ENCODE data around the gene HSD11B1L.

Gene HSD11B1L
- 0.54 to 1.7 (median 1.4) reads per million in 4 donors for total RNA-seq

- peak; percentile 96 to 99 (median 97) for DNase-seq
Observed at GRCh38 chr19:5680437-5681368, at the start of gene HSD11B1L, which contains the start of gene MICOS13. Gene HSD11B1L, plus strand, starts transcription at chr19:5681027. Its CDS starts 3,806 bp downstream, at chr19:5684833. Gene MICOS13, minus strand, starts transcription at chr19:5680516. Its CDS starts 30 bp downstream, at chr19:5680486.

- no peak for DNase-seq
Observed at GRCh38 chr19:5631567-5632240, 49.1 kb upstream of the HSD11B1L start.

- DNase-seq = no peak
Observed at GRCh38 chr19:5632241-5632612, 48.6 kb upstream of the HSD11B1L start.

GRCh38 chr19:5632657-5633056, 48.2 kb upstream of the HSD11B1L start:
- DNase-seq = no peak

GRCh38 chr19:5635427-5635826, 45.4 kb upstream of the HSD11B1L start:
- no peak for DNase-seq

- DNase-seq = no peak
Observed at GRCh38 chr19:5637971-5638370, 42.9 kb upstream of the HSD11B1L start.

GRCh38 chr19:5641171-5641570, 39.7 kb upstream of the HSD11B1L start:
- DNase-seq = no peak

GRCh38 chr19:5642204-5642603, 38.6 kb upstream of the HSD11B1L start:
- DNase-seq = no peak

- no peak for DNase-seq
Observed at GRCh38 chr19:5643060-5643459, 37.8 kb upstream of the HSD11B1L start.

GRCh38 chr19:5644037-5644436, 36.8 kb upstream of the HSD11B1L start:
- no peak for DNase-seq

- no peak for DNase-seq
Observed at GRCh38 chr19:5645409-5645808, 35.4 kb upstream of the HSD11B1L start.

GRCh38 chr19:5646703-5647102, 34.1 kb upstream of the HSD11B1L start:
- no peak for DNase-seq

- DNase-seq = no peak
Observed at GRCh38 chr19:5648464-5648863, 32.4 kb upstream of the HSD11B1L start.

- DNase-seq = no peak
Observed at GRCh38 chr19:5651361-5651760, 29.5 kb upstream of the HSD11B1L start.

- DNase-seq = no peak
Observed at GRCh38 chr19:5652261-5652660, 28.6 kb upstream of the HSD11B1L start.

- DNase-seq = no peak
Observed at GRCh38 chr19:5654931-5655330, 25.9 kb upstream of the HSD11B1L start.

GRCh38 chr19:5655412-5655811, 25.4 kb upstream of the HSD11B1L start:
- DNase-seq = no peak

GRCh38 chr19:5661483-5661882, 19.3 kb upstream of the HSD11B1L start:
- no peak for DNase-seq

- DNase-seq = no peak
Observed at GRCh38 chr19:5663904-5664303, 16.9 kb upstream of the HSD11B1L start.

GRCh38 chr19:5664515-5664914, 16.3 kb upstream of the HSD11B1L start:
- DNase-seq = no peak

GRCh38 chr19:5665781-5666513, 14.9 kb upstream of the HSD11B1L start:
- no peak for DNase-seq

- no peak for DNase-seq
Observed at GRCh38 chr19:5666921-5667610, 13.8 kb upstream of the HSD11B1L start.

Data from T-helper 1 cell (primary cell).